Trophoblast cell (in vitro differentiated cells and primary cell): ENCODE results near the gene SUSD2.
"Not testable (repeated sequence)": the region's sequence is repeated elsewhere in the genome, so short reads cannot be mapped to it uniquely, and the experiment has no call there.

Experiments
- DNase-seq, 2 donors: peaks; one replicate each; pipeline ENCODE4 v3.0.0-alpha.2; 2016
- H2AFZ ChIP-seq: 2 replicates; pipeline ENCODE4 v1.6.1; 2013; ENCODE audit warnings: low read length, moderate library complexity, mild to moderate bottlenecking; ENCODE audit not compliant: insufficient read depth, poor library complexity
- H2AK5ac ChIP-seq: 2 replicates; pipeline ENCODE4 v1.6.1; 2013; ENCODE audit warnings: mild to moderate bottlenecking, low read length
- H2BK120ac ChIP-seq: 2 replicates; pipeline ENCODE4 v1.6.1; 2013; ENCODE audit warnings: low read length, mild to moderate bottlenecking, moderate library complexity; ENCODE audit not compliant: insufficient read depth, poor library complexity
- H2BK12ac ChIP-seq: 2 replicates; pipeline ENCODE4 v1.6.1; 2013; ENCODE audit warnings: mild to moderate bottlenecking, low read length, moderate library complexity
- H2BK5ac ChIP-seq: 2 replicates; pipeline ENCODE4 v1.6.1; 2013; ENCODE audit warnings: low read length, low read depth, moderate library complexity, mild to moderate bottlenecking; ENCODE audit not compliant: poor library complexity
- H3K14ac ChIP-seq: 2 replicates; pipeline ENCODE4 v1.6.1; 2013; ENCODE audit warnings: mild to moderate bottlenecking, low read length
- H3K18ac ChIP-seq: 2 replicates; pipeline ENCODE4 v1.6.1; 2013; ENCODE audit warnings: mild to moderate bottlenecking, low read length
- H3K23ac ChIP-seq: 2 replicates; pipeline ENCODE4 v1.6.1; 2013; ENCODE audit warnings: low read length
- H3K27ac ChIP-seq: 2 replicates; pipeline ENCODE4 v1.5.1; 2013; ENCODE audit warnings: low read depth, mild to moderate bottlenecking, inconsistent platforms, low read length, moderate library complexity
- H3K27me3 ChIP-seq: 2 replicates; pipeline ENCODE4 v1.6.1; 2013; ENCODE audit warnings: inconsistent platforms, mild to moderate bottlenecking, low read length, moderate library complexity; ENCODE audit not compliant: insufficient read depth
- H3K36me3 ChIP-seq, 2 experiments: 1 replicate in 1 of 2; 2 replicates in 1 of 2; pipeline ENCODE4 v1.6.1; 2013; ENCODE audit warnings: low read length in 2 of 2, mild to moderate bottlenecking in 2 of 2, moderate library complexity in 1 of 2; ENCODE audit not compliant: insufficient read depth in 2 of 2, control insufficient read depth in 1 of 2
- H3K4ac ChIP-seq: 2 replicates; pipeline ENCODE4 v1.6.1; 2013; ENCODE audit warnings: low read depth, mild to moderate bottlenecking, low read length, moderate library complexity
- H3K4me1 ChIP-seq, 2 experiments: 1 replicate in 1 of 2; 2 replicates in 1 of 2; pipeline ENCODE4 v1.6.1; 2013; ENCODE audit warnings: low read length in 2 of 2, mild to moderate bottlenecking in 2 of 2, moderate library complexity in 1 of 2; ENCODE audit not compliant: insufficient read depth in 2 of 2, control insufficient read depth in 1 of 2
- H3K4me2 ChIP-seq: 2 replicates; pipeline ENCODE4 v1.6.1; 2013; ENCODE audit warnings: inconsistent platforms, mild to moderate bottlenecking, low read length, moderate library complexity
- H3K4me3 ChIP-seq: 2 replicates; pipeline ENCODE4 v1.5.1; 2013; ENCODE audit warnings: mild to moderate bottlenecking, low read depth, low read length, inconsistent platforms
- H3K79me1 ChIP-seq: one replicate; pipeline ENCODE4 v1.6.1; 2013; ENCODE audit warnings: low read length
- H3K79me2 ChIP-seq: 2 replicates; pipeline ENCODE4 v1.6.1; 2013; ENCODE audit warnings: low read length, mild to moderate bottlenecking; ENCODE audit not compliant: control insufficient read depth, insufficient read depth, poor library complexity
- H3K9ac ChIP-seq: 2 replicates; pipeline ENCODE4 v1.6.1; 2013; ENCODE audit warnings: mild to moderate bottlenecking, low read length
- H3K9me3 ChIP-seq: 2 replicates; pipeline ENCODE4 v1.6.1; 2013; ENCODE audit warnings: low read depth, mild to moderate bottlenecking, control low read depth, inconsistent platforms, low read length; ENCODE audit not compliant: insufficient read depth
- H4K12ac ChIP-seq: 2 replicates; pipeline ENCODE4 v1.6.1; 2013; ENCODE audit warnings: low read depth, mild to moderate bottlenecking, low read length, moderate library complexity
- H4K8ac ChIP-seq: 2 replicates; pipeline ENCODE4 v1.6.1; 2013; ENCODE audit warnings: low read depth, mild to moderate bottlenecking, low read length, moderate library complexity
- H4K91ac ChIP-seq: one replicate; pipeline ENCODE4 v1.6.1; 2013; ENCODE audit warnings: low read depth, mild to moderate bottlenecking, low read length, moderate library complexity
- WGBS: extraction: QIAGEN DNeasy Blood & Tissue Kit; methylation state at CpG from one replicate; pipeline ENCODE4 v1.1.7; 2013; ENCODE audit warnings: missing lambda C conversion rate; ENCODE audit not compliant: insufficient read length, insufficient coverage; ENCODE audit errors: extremely low coverage; 5-methylcytosine and 5-hydroxymethylcytosine counted together

Gene SUSD2

DNA sequence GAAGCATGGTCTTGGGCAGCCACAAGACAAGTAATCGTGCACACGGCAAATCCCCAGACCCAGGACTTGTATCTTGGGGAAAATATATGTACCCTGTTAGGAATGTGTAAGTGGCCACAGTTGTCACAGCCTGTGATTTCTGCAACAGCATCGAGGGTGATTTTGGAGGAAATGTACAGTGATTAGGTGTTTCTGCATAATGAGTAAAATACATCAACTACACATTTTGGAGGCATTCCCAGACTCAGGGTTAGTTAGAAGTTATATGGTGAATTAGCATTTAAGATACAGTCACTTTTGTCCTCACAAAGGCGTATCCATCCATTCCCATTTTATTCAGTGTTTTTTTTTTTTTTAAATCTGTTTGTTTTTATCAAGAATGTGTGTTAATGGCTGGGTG lies 28.4 kb downstream of the SUSD2 start:
- Histone ChIP-seq H4K91ac (peak overlapping the region; percentile 70), H4K8ac (no peak overlapping the region), H3K36me3 (peaks cover 0 to 2% of the 10 kb centered on the region in 2 experiments), H2AK5ac (peak overlapping the region; percentile 9), H3K9me3 (peaks cover 3% of the 10 kb centered on the region), H3K79me2 (peaks cover 2% of the 10 kb centered on the region), H3K4me3 (no peak overlapping the region), H2BK12ac (peak overlapping the region; percentile 88), H2BK5ac (peak overlapping the region; percentile 75), H3K79me1 (peaks cover 24% of the 10 kb centered on the region), H3K4ac (no peak overlapping the region), H3K23ac (no peak overlapping the region), H3K4me1 (peaks cover 6 to 11% of the 10 kb centered on the region in 2 experiments), H3K27ac (no peak overlapping the region), H2AFZ (no peak overlapping the region), H3K14ac (peak overlapping the region; percentile 39), H3K4me2 (no peak overlapping the region), H2BK120ac (peak overlapping the region; percentile 41), H3K9ac (no peak overlapping the region), H4K12ac (no peak overlapping the region), H3K18ac (peak overlapping the region; percentile 46), H3K27me3 (no peaks in the 10 kb centered on the region)
- no peak for DNase-seq
- no CpG with 5 or more reads among the region's 4 CpGs for WGBS

DNA sequence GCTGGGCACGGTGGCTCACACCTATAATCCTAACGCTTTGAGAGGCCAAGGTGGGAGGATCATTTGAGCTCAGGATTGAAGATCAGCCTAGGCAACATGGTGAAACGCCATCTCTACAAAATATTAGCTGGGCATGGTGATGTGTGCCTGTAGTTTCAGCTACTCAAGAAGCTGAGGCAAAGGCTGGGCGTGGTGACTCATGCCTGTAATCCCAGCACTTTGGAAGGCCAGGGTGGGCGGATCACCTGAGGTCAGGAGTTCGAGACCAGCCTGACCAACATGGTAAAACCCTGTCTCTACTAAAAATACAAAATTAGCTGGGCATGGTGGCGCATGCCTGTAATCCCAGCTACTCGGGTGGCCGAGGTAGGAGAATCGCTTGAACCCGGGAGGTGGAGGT lies 29.1 kb downstream of the SUSD2 start:
- H3K23ac ChIP-seq, H3K9ac ChIP-seq, H3K27me3 ChIP-seq, DNase-seq, H2BK5ac ChIP-seq, H3K4me2 ChIP-seq, H3K4me3 ChIP-seq, H3K79me2 ChIP-seq, H3K36me3 ChIP-seq, H3K4ac ChIP-seq, H3K9me3 ChIP-seq, H4K12ac ChIP-seq, H3K27ac ChIP-seq: not testable (repeated sequence)
- no CpG with 5 or more reads among the region's 11 CpGs for WGBS
- Histone ChIP-seq H3K18ac (peak overlapping the region; percentile 83), H3K79me1 (peaks cover 21% of the 10 kb centered on the region), H4K91ac (peak overlapping the region; percentile 35), H2AFZ (peak overlapping the region; percentile 46), H2AK5ac (peak overlapping the region; percentile 97), H2BK120ac (peak overlapping the region; percentile 77), H2BK12ac (peak overlapping the region; percentile 90), H4K8ac (peak overlapping the region; percentile 23), H3K14ac (peak overlapping the region; percentile 67), H3K4me1 (peaks cover 6 to 11% of the 10 kb centered on the region in 2 experiments)

DNA sequence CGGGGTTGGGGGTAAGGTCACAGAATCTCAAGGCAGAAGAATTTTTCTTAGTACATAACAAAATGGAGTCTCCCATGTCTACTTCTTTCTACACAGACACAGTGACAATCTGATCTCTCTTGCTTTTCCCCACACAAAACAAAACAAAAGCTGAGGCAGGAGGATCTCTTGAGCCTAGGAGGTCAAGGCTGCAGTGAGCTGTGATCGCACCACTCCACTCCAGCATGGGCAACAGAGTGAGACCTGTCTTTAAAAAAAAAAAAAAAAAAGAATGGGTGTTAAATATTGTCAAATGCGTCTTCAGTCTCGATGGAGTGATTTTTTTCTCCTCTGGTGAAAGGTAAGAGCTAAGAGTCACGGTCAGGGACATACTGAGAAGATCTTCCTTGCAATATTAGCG lies 30.4 kb downstream of the SUSD2 start:
- not testable (repeated sequence) for H3K4me2 ChIP-seq, DNase-seq, H3K79me2 ChIP-seq, H2BK5ac ChIP-seq, H3K36me3 ChIP-seq, H3K27ac ChIP-seq, H3K9me3 ChIP-seq, H2BK120ac ChIP-seq, H2BK12ac ChIP-seq, H3K18ac ChIP-seq, H3K27me3 ChIP-seq, H4K12ac ChIP-seq, H3K4ac ChIP-seq, H4K8ac ChIP-seq, H2AFZ ChIP-seq, H3K23ac ChIP-seq, H4K91ac ChIP-seq, H3K14ac ChIP-seq, H3K9ac ChIP-seq, H3K4me1 ChIP-seq, H3K4me3 ChIP-seq, H2AK5ac ChIP-seq
- no CpG with 5 or more reads among the region's 6 CpGs for WGBS
- peaks cover 17% of the 10 kb centered on the region for H3K79me1 ChIP-seq

DNA sequence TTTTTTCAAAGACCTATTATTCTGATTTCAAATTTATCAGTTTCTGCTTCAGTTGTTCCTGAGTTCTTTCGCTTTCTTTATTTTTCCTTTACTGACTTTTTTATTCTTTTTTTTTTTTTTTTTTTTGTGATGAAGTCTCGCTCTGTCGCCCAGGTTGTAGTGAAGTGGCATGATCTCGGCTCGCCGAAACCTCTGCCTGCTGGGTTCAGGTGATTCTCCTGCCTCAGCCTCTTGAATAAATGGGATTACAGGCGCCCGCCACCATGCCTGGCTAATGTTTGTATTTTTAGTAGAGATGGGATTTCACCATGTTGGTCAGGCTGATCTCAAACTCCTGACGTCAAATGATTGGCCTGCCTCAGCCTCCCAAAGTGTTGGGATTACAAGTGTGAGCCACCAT lies 31.8 kb downstream of the SUSD2 start:
- not testable (repeated sequence) for H3K27me3 ChIP-seq, H4K91ac ChIP-seq, H3K79me2 ChIP-seq, H3K36me3 ChIP-seq, H3K4ac ChIP-seq, H3K23ac ChIP-seq, H2BK12ac ChIP-seq, DNase-seq, H3K4me3 ChIP-seq, H3K9ac ChIP-seq, H3K9me3 ChIP-seq, H2AK5ac ChIP-seq, H3K14ac ChIP-seq, H3K18ac ChIP-seq, H3K4me2 ChIP-seq, H2BK120ac ChIP-seq, H4K8ac ChIP-seq, H4K12ac ChIP-seq, H2AFZ ChIP-seq, H3K27ac ChIP-seq, H2BK5ac ChIP-seq, H3K4me1 ChIP-seq
- WGBS, result no CpG with 5 or more reads among the region's 9 CpGs
- peaks cover 11% of the 10 kb centered on the region for H3K79me1 ChIP-seq
